Measurements from ENCODE around the gene RAB3B. TPM values are rescaled to one million over a fixed set of nuclear protein-coding genes. Genes with fewer than 3 reads are reported as not detected.

Gene RAB3B
- total RNA-seq, 1 donor from 2014 or later, result 12.9 TPM

GRCh38 chr1:51966559-51966958 lies 23.9 kb downstream of the RAB3B start:
- TF ChIP-seq, protein P1, sequence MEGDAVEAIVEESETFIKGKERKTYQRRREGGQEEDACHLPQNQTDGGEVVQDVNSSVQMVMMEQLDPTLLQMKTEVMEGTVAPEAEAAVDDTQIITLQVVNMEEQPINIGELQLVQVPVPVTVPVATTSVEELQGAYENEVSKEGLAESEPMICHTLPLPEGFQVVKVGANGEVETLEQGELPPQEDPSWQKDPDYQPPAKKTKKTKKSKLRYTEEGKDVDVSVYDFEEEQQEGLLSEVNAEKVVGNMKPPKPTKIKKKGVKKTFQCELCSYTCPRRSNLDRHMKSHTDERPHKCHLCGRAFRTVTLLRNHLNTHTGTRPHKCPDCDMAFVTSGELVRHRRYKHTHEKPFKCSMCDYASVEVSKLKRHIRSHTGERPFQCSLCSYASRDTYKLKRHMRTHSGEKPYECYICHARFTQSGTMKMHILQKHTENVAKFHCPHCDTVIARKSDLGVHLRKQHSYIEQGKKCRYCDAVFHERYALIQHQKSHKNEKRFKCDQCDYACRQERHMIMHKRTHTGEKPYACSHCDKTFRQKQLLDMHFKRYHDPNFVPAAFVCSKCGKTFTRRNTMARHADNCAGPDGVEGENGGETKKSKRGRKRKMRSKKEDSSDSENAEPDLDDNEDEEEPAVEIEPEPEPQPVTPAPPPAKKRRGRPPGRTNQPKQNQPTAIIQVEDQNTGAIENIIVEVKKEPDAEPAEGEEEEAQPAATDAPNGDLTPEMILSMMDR (IDR thresholded peaks at IDR 0.05; ENCODE audit: partially characterized antibody, unreplicated experiment), result no peak
- Mint-ChIP-seq H3K36me3 (ENCODE audit: unreplicated experiment) (no peaks in the 10 kb centered on the region), H3K4me3 (ENCODE audit: unreplicated experiment) (no peak overlapping the region), H3K9me3 (ENCODE audit: unreplicated experiment) (no peaks in the 10 kb centered on the region), H3K27me3 (ENCODE audit: unreplicated experiment) (no peaks in the 10 kb centered on the region), H3K4me1 (ENCODE audit: low read depth, unreplicated experiment) (peaks cover 4% of the 10 kb centered on the region), H3K27ac (ENCODE audit: unreplicated experiment) (no peak overlapping the region)
- no peak for DNase-seq

- peaks cover 15% of the 10 kb centered on the region for H3K4me1 Mint-ChIP-seq (ENCODE audit: low read depth, unreplicated experiment)
- TF ChIP-seq, protein P1 (IDR thresholded peaks at IDR 0.05; ENCODE audit: partially characterized antibody, unreplicated experiment), result no peak
- DNase-seq, result no peak
- no peaks in the 10 kb centered on the region for H3K36me3 Mint-ChIP-seq (ENCODE audit: unreplicated experiment)
- no peak overlapping the region for H3K27ac Mint-ChIP-seq (ENCODE audit: unreplicated experiment)
- peaks cover 1% of the 10 kb centered on the region for H3K9me3 Mint-ChIP-seq (ENCODE audit: unreplicated experiment)
- no peak overlapping the region for H3K4me3 Mint-ChIP-seq (ENCODE audit: unreplicated experiment)
- no peaks in the 10 kb centered on the region for H3K27me3 Mint-ChIP-seq (ENCODE audit: unreplicated experiment)
These were observed 26.2 kb downstream of the RAB3B start for GRCh38 chr1:51964309-51964696.

- Mint-ChIP-seq H3K27me3 (ENCODE audit: unreplicated experiment) (no peaks in the 10 kb centered on the region), H3K36me3 (ENCODE audit: unreplicated experiment) (no peaks in the 10 kb centered on the region), H3K27ac (ENCODE audit: unreplicated experiment) (no peak overlapping the region), H3K4me1 (ENCODE audit: low read depth, unreplicated experiment) (peaks cover 15% of the 10 kb centered on the region), H3K4me3 (ENCODE audit: unreplicated experiment) (no peak overlapping the region), H3K9me3 (ENCODE audit: unreplicated experiment) (peaks cover 1% of the 10 kb centered on the region)
- TF ChIP-seq, protein P1 (IDR thresholded peaks at IDR 0.05; ENCODE audit: partially characterized antibody, unreplicated experiment), result no peak
- DNase-seq, result no peak
These were observed 26.8 kb downstream of the RAB3B start for GRCh38 chr1:51963592-51964308.

GRCh38 chr1:51962486-51963356 lies 27.8 kb downstream of the RAB3B start:
- TF ChIP-seq, protein P1 (IDR thresholded peaks at IDR 0.05; ENCODE audit: partially characterized antibody, unreplicated experiment), result no peak

GRCh38 chr1:51961954-51962353 lies 28.5 kb downstream of the RAB3B start:
- Mint-ChIP-seq H3K4me1 (ENCODE audit: low read depth, unreplicated experiment) (peaks cover 15% of the 10 kb centered on the region), H3K36me3 (ENCODE audit: unreplicated experiment) (no peaks in the 10 kb centered on the region), H3K4me3 (ENCODE audit: unreplicated experiment) (no peak overlapping the region), H3K27me3 (ENCODE audit: unreplicated experiment) (no peaks in the 10 kb centered on the region), H3K9me3 (ENCODE audit: unreplicated experiment) (peaks cover 3% of the 10 kb centered on the region), H3K27ac (ENCODE audit: unreplicated experiment) (no peak overlapping the region)
- TF ChIP-seq, protein P1 (IDR thresholded peaks at IDR 0.05; ENCODE audit: partially characterized antibody, unreplicated experiment), result no peak
- no peak for DNase-seq

More at GRCh38 chr1:51962486-51963356, 27.8 kb downstream of the RAB3B start:
- peaks cover 15% of the 10 kb centered on the region for H3K4me1 Mint-ChIP-seq (ENCODE audit: low read depth, unreplicated experiment)
- no peak overlapping the region for H3K4me3 Mint-ChIP-seq (ENCODE audit: unreplicated experiment)
- peaks cover 3% of the 10 kb centered on the region for H3K9me3 Mint-ChIP-seq (ENCODE audit: unreplicated experiment)
- no peaks in the 10 kb centered on the region for H3K27me3 Mint-ChIP-seq (ENCODE audit: unreplicated experiment)
- no peaks in the 10 kb centered on the region for H3K36me3 Mint-ChIP-seq (ENCODE audit: unreplicated experiment)
- DNase-seq, result no peak
- no peak overlapping the region for H3K27ac Mint-ChIP-seq (ENCODE audit: unreplicated experiment)

Measured in glutamatergic neuron (in vitro differentiated cells).